WTC11 (cell line): ENCODE measurements around the gene SLIT2. TPM values are rescaled to one million over a fixed set of nuclear protein-coding genes. Genes with fewer than 3 reads are reported as not detected.

Experiments used
- ATAC-seq: fragments of 200-7000 bp; cut with Tn5 transposase; 2 replicates; pipeline ENCODE4 v1.10.0; 2021; ENCODE audit warnings: mild to moderate bottlenecking, moderate library complexity
- CTCF ChIA-PET: fragments of 300-600 bp; sonication (Branson Sonifier 250); formaldehyde crosslinking; loops from one replicate; lab custom pipeline; 2021; ENCODE audit warnings: antibody characterized with exemption; lab: Charles Lee
- POLR2A ChIA-PET: fragments of 350-600 bp; sonication (Branson Sonifier 250); formaldehyde crosslinking; loops from one replicate; lab custom pipeline; 2021; ENCODE audit warnings: antibody characterized with exemption; lab: Charles Lee
- DNase-seq: peaks from one replicate; pipeline ENCODE4 v3.0.0; 2021; ENCODE audit warnings: low spot score
- H3K27ac Mint-ChIP-seq: 2 replicates; pipeline ENCODE4 v1.8.0; 2021; ENCODE audit warnings: mixed read lengths
- H3K27me3 Mint-ChIP-seq: 2 replicates; pipeline ENCODE4 v1.8.0; 2021; ENCODE audit warnings: low read depth, mild to moderate bottlenecking, moderate library complexity, mixed read lengths
- H3K36me3 Mint-ChIP-seq: 2 replicates; pipeline ENCODE4 v1.8.0; 2021; ENCODE audit warnings: mixed read lengths
- H3K4me1 Mint-ChIP-seq: 2 replicates; pipeline ENCODE4 v1.8.0; 2022; ENCODE audit warnings: mixed read lengths
- H3K4me3 Mint-ChIP-seq: 2 replicates; pipeline ENCODE4 v1.8.0; 2021; ENCODE audit warnings: mild to moderate bottlenecking, moderate library complexity, mixed read lengths
- H3K9me3 Mint-ChIP-seq: 2 replicates; pipeline ENCODE4 v1.8.0; 2021; ENCODE audit warnings: mixed read lengths
- ATF1 ChIP-seq: sonication (generic); formaldehyde crosslinking; IDR thresholded peaks from 2 replicates; pipeline ENCODE4 v1.8.1; 2023; ENCODE audit warnings: mild to moderate bottlenecking, moderate library complexity, missing genetic modification reagents
- ATF3 ChIP-seq: sonication (generic); formaldehyde crosslinking; conservative IDR thresholded peaks from 2 replicates; pipeline ENCODE4 v1.8.1; 2022; ENCODE audit warnings: mild to moderate bottlenecking, missing genetic modification reagents
- ESRRA ChIP-seq: sonication (generic); formaldehyde crosslinking; IDR thresholded peaks from 2 replicates; pipeline ENCODE4 v1.8.1; 2022; ENCODE audit warnings: mild to moderate bottlenecking, missing genetic modification reagents, borderline replicate concordance
- FOXK1 ChIP-seq: sonication (generic); formaldehyde crosslinking; IDR thresholded peaks from 2 replicates; pipeline ENCODE4 v1.8.0; 2022; ENCODE audit warnings: mild to moderate bottlenecking, moderate library complexity, missing genetic modification reagents
- FOXP4 ChIP-seq: sonication (generic); formaldehyde crosslinking; IDR thresholded peaks from 2 replicates; pipeline ENCODE4 v1.8.0; 2022; ENCODE audit warnings: mild to moderate bottlenecking, missing genetic modification reagents
- GABPB1 ChIP-seq: sonication (generic); formaldehyde crosslinking; IDR thresholded peaks from 2 replicates; pipeline ENCODE4 v1.8.1; 2023; ENCODE audit warnings: mild to moderate bottlenecking, missing genetic modification reagents
- GRHL2 ChIP-seq: fragments of 250-450 bp; sonication (Bioruptor Pico); IDR thresholded peaks from 2 replicates; pipeline ENCODE4 v1.8.0; 2022; ENCODE audit warnings: mild to moderate bottlenecking, moderate library complexity; ENCODE audit not compliant: insufficient replicate concordance, severe bottlenecking
- HMGXB4 ChIP-seq: sonication (generic); formaldehyde crosslinking; IDR thresholded peaks from 2 replicates; pipeline ENCODE4 v1.8.1; 2023; ENCODE audit warnings: mild to moderate bottlenecking, moderate library complexity, missing genetic modification reagents
- KAT7 ChIP-seq: sonication (generic); formaldehyde crosslinking; IDR thresholded peaks from 2 replicates; pipeline ENCODE4 v1.8.1; 2023; ENCODE audit warnings: missing genetic modification reagents, mild to moderate bottlenecking, borderline replicate concordance
- SMAD4 ChIP-seq: sonication (generic); formaldehyde crosslinking; IDR thresholded peaks from 2 replicates; pipeline ENCODE4 v1.8.0; 2022; ENCODE audit warnings: mild to moderate bottlenecking, missing genetic modification reagents
- TEAD1 ChIP-seq: sonication (generic); formaldehyde crosslinking; IDR thresholded peaks from 2 replicates; pipeline ENCODE4 v1.8.0; 2022; ENCODE audit warnings: mild to moderate bottlenecking, missing genetic modification reagents
- ZBTB21 ChIP-seq: sonication (generic); formaldehyde crosslinking; IDR thresholded peaks from 2 replicates; pipeline ENCODE4 v1.8.1; 2023; ENCODE audit warnings: mild to moderate bottlenecking, missing genetic modification reagents, borderline replicate concordance
- ZMAT4 ChIP-seq: fragments of 250-450 bp; sonication (Bioruptor Pico); IDR thresholded peaks from 2 replicates; pipeline ENCODE4 v1.9.0; 2021; ENCODE audit warnings: mild to moderate bottlenecking
- ZNF263 ChIP-seq: sonication (generic); formaldehyde crosslinking; IDR thresholded peaks from 2 replicates; pipeline ENCODE4 v1.8.1; 2022; ENCODE audit warnings: low read depth, mild to moderate bottlenecking, moderate library complexity, missing genetic modification reagents
- ZNF281 ChIP-seq: sonication (generic); formaldehyde crosslinking; IDR thresholded peaks from 2 replicates; pipeline ENCODE4 v1.8.0; 2023; ENCODE audit warnings: mild to moderate bottlenecking, missing genetic modification reagents
- ZNF396 ChIP-seq: fragments of 250-450 bp; sonication (Bioruptor Pico); IDR thresholded peaks from 2 replicates; pipeline ENCODE4 v1.8.0; 2021; ENCODE audit warnings: mild to moderate bottlenecking, moderate library complexity, borderline replicate concordance
- ZNF416 ChIP-seq: fragments of 250-450 bp; sonication (Bioruptor Pico); IDR thresholded peaks from 2 replicates; pipeline ENCODE4 v1.9.0; 2021; ENCODE audit warnings: mild to moderate bottlenecking, inconsistent platforms
- ZNF423 ChIP-seq: fragments of 250-450 bp; sonication (Bioruptor Pico); IDR thresholded peaks from 2 replicates; pipeline ENCODE4 v2.1.2; 2022; ENCODE audit warnings: mild to moderate bottlenecking, moderate library complexity
- total RNA-seq: library from RNA; stranded (reverse); gene quantifications from 3 replicates; pipeline ENCODE4 v1.2.3, GENCODE V29; 2021

The SLIT2 gene
- total RNA-seq, 1 experiment from 2014 or later, result 6.8 TPM

GRCh38 chr4:20283039-20283438, 31.3 kb downstream of the SLIT2 start:
- no peaks in the 10 kb centered on the region for H3K27me3 Mint-ChIP-seq
- H3K27ac Mint-ChIP-seq, result 0 out of 2 replicates have a peak overlapping the region, but pooled peaks have one; percentile 64
- POLR2A ChIA-PET, result interaction anchor here (0.6 kb wide), 2 partner anchors 31 to 240 kb away, joined by 3 read pairs; partner anchors contain the start of gene SLIT2
- H3K4me3 Mint-ChIP-seq, result peak overlapping the region; percentile 21; the same call in 1 of the 2 replicates
- no peaks in the 10 kb centered on the region for H3K9me3 Mint-ChIP-seq
- peak; percentile 63 for DNase-seq
- ATAC-seq, result peak; percentile 98
- H3K4me1 Mint-ChIP-seq, result peaks cover 59% of the 10 kb centered on the region
- 0 out of 2 replicates have a peak, but pooled peaks have one; percentile 31 for TF ChIP-seq TEAD1 (CRISPR knock-in tag)
- peak; percentile 37; the same call in 1 of the 2 replicates for TF ChIP-seq ZNF423
- TF ChIP-seq GRHL2, result no peak
- TF ChIP-seq, all 79 proteins: peak for 2
- CTCF ChIA-PET, result interaction anchor here (1.0 to 1.2 kb wide), 3 partner anchors 9 to 112 kb away, joined by 3 to 9 read pairs (median 4); no protein-coding TSS in a partner anchor
- no peaks in the 10 kb centered on the region for H3K36me3 Mint-ChIP-seq

- POLR2A ChIA-PET, result no interaction called here
- Mint-ChIP-seq H3K9me3 (no peaks in the 10 kb centered on the region), H3K36me3 (no peaks in the 10 kb centered on the region), H3K27me3 (no peaks in the 10 kb centered on the region), H3K4me1 (peaks cover 54% of the 10 kb centered on the region), H3K27ac (no peak overlapping the region), H3K4me3 (no peak overlapping the region)
- CTCF ChIA-PET, result no interaction called here
- DNase-seq, result no peak
- ATAC-seq, result no peak
- TF ChIP-seq ZNF281, result no peak
- no peak for TF ChIP-seq ZNF263 (CRISPR knock-in tag)
- TF ChIP-seq FOXP4 (CRISPR knock-in tag), result no peak
- TF ChIP-seq ESRRA (CRISPR knock-in tag), result no peak
- TF ChIP-seq ZBTB21 (CRISPR knock-in tag), result no peak
- TF ChIP-seq GABPB1, result no peak
- TF ChIP-seq SMAD4 (CRISPR knock-in tag), result no peak
- TF ChIP-seq FOXK1 (CRISPR knock-in tag), result no peak
- TF ChIP-seq ZNF416 (CRISPR knock-in tag), result no peak
- no peak for TF ChIP-seq KAT7 (CRISPR knock-in tag)
- TF ChIP-seq ATF1 (CRISPR knock-in tag), result no peak
- TF ChIP-seq ZMAT4, result no peak
- no peak for TF ChIP-seq ZNF396 (CRISPR knock-in tag)
- no peak for TF ChIP-seq HMGXB4
- no peak for TF ChIP-seq ATF3
Observed at GRCh38 chr4:20284990-20285389, 33.3 kb downstream of the SLIT2 start.
